GM12872 (cell line): ENCODE measurements around the gene OLA1.

ENCODE experiments used
- TF ChIP-seq, protein P1 (sequence below): IDR thresholded peaks from 3 replicates; pipeline ENCODE4 v1.5.1; 2011; ENCODE audit warnings: low read depth, mild to moderate bottlenecking, low read length, moderate library complexity; ENCODE audit not compliant: insufficient read depth

Gene OLA1

GRCh38 chr2:174224125-174224524 is 24.2 kb downstream of the OLA1 start:
- TF ChIP-seq, protein P1, sequence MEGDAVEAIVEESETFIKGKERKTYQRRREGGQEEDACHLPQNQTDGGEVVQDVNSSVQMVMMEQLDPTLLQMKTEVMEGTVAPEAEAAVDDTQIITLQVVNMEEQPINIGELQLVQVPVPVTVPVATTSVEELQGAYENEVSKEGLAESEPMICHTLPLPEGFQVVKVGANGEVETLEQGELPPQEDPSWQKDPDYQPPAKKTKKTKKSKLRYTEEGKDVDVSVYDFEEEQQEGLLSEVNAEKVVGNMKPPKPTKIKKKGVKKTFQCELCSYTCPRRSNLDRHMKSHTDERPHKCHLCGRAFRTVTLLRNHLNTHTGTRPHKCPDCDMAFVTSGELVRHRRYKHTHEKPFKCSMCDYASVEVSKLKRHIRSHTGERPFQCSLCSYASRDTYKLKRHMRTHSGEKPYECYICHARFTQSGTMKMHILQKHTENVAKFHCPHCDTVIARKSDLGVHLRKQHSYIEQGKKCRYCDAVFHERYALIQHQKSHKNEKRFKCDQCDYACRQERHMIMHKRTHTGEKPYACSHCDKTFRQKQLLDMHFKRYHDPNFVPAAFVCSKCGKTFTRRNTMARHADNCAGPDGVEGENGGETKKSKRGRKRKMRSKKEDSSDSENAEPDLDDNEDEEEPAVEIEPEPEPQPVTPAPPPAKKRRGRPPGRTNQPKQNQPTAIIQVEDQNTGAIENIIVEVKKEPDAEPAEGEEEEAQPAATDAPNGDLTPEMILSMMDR = no peak

DNA sequence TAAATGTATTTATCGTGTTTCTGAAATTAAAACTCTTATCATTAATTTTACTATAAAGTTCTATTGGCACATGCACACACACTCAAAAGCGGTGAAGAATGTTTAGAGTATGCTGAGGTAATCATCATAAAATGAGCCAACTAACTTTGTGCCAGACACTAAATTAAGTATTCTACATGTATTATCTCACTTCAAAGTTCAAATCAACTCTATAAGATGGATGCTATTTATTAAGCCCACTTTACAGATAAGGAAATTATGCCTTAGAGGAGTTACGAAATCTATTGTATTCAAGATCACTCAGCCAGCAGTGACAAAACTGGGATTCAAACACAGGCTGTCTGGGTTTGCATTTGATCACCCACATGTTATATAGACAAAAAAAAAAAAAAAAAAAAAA is 24.9 kb downstream of the OLA1 start:
- TF ChIP-seq, protein P1 = no peak

DNA sequence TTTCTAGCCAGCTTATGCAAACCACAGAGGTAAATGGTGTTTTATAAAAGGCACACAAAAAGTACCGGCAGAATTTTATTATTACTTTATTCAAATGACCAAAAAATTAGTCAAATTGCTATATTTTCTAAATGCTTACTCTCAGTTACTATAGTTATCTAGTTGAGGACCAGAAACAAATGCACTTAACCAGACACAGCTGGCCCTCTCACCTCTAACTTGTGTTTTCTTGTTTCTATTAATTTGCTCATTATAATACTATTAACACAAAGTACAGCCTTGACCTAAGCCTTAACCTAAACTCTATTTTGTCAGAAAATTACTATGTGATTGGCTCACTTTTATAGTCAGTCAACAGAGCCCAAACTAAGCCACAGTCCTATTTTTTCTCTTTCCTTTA is 26.2 kb downstream of the OLA1 start:
- TF ChIP-seq, protein P1 = no peak

DNA sequence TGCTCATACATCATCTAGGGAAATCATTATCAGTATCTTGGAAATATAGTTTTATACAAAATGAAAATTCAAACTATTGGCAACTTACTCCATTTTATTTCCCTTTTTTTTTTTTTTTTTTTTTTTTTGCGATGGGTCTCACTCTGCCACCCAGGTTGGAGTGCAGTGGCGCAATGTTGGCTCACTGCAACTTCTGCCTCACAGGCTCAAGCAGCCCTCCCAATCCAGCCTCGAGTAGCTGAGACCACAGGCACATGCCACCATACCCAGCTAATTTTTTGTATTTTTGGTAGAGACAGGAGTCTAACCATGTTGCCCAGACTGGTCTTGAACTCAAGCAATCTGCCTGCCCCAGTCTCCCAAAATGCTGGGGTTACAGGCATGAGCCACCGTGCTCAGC is 29.0 kb downstream of the OLA1 start:
- TF ChIP-seq, protein P1 = no peak

DNA sequence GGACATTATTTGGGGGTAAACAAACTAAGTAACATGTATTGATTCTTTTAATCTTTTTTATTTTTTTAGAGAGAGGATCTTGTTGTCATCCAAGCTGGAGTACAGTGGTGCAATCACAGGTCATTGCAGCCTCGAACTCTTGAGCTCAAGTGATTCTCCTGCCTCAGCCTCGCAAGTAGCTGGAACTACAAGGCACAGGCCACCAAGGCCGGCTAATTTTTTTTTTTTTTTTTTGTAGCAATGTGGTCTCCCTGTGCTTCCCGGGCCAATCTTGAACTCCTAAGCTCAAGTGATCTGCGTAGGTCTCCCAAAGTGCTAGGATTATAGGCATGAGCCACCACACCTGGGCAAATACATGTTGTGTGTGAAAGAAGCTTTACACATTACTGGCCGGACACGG is 29.6 kb downstream of the OLA1 start:
- TF ChIP-seq, protein P1 = no peak

DNA sequence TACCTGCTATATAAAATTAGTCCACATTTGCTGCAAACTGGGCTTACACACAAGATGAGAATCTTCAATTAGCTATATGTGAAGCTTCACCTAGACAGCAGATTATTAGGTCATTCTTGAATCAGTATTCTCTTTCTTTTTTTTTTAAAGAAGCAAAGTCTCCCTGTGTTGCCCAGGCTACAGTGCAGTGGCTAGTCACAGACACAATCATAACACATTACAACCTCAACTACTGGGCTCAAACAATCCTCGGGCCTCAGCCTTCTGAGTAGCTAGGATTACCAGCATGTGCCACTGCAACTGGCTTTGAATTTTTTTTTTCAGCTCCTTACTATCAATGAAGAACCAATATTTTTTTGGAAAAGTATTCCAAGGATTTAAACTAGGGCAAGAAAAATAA is 30.5 kb downstream of the OLA1 start:
- TF ChIP-seq, protein P1 = no peak

- TF ChIP-seq, protein P1 = no peak
Observed at GRCh38 chr2:174211954-174212353, 36.4 kb downstream of the OLA1 start.

DNA sequence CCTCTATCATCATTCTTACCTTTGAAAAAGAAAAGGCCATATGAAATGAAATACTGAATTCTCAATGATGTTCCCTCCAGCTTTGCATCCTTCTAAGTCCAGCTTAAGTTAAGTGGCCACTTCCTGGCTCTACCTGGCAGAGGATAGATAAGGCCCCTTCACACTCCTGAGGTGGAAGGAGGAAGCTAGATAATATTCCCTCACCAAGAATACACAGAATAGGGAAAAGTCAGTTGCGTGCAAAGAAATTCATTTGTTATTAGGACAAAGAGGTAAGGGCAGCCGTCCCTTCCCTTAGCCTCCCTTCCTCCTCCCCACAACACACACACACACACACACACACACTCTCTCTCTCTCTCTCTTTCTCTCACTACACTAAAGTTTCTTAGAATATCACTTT is 37.5 kb downstream of the OLA1 start:
- TF ChIP-seq, protein P1 = no peak
